ENCODE measurements around the gene ISOC2. TPM values are rescaled to one million over a fixed set of nuclear protein-coding genes. Genes with fewer than 3 reads are reported as not detected.
"Not testable (repeated sequence)": the region's sequence is repeated elsewhere in the genome, so short reads cannot be mapped to it uniquely, and the experiment has no call there.

Gene ISOC2
- total RNA-seq, 1 donor = 41.3 TPM

- peak; percentile 73 for TF ChIP-seq CTCF (IDR thresholded peaks at IDR 0.05; ENCODE audit: insufficient read depth, low read length)
Observed at GRCh38 chr19:55418185-55418584, 43.3 kb downstream of the ISOC2 start.

GRCh38 chr19:55410168-55410567, 51.3 kb downstream of the ISOC2 start:
- DNase-seq (ENCODE audit: low read depth) = no peak
- no peak overlapping the region for H3K4me3 ChIP-seq (ENCODE audit: low read depth, low read length)
- TF ChIP-seq CTCF (IDR thresholded peaks at IDR 0.05; ENCODE audit: insufficient read depth, low read length) = no peak

More at GRCh38 chr19:55418185-55418584, 43.3 kb downstream of the ISOC2 start:
- DNase-seq (ENCODE audit: low read depth) = peak; percentile 90
- H3K4me3 ChIP-seq (ENCODE audit: low read depth, low read length) = no peak overlapping the region

- not testable (repeated sequence) for DNase-seq (ENCODE audit: low read depth); H3K4me3 ChIP-seq (ENCODE audit: low read depth, low read length)
Observed at GRCh38 chr19:55409179-55409578, 52.3 kb downstream of the ISOC2 start.

GRCh38 chr19:55408533-55408872, 52.9 kb downstream of the ISOC2 start:
- no peak for TF ChIP-seq CTCF (IDR thresholded peaks at IDR 0.05; ENCODE audit: insufficient read depth, low read length)
- DNase-seq (ENCODE audit: low read depth) = no peak
- H3K4me3 ChIP-seq (ENCODE audit: low read depth, low read length) = peak overlapping the region; percentile 69

GRCh38 chr19:55407800-55408532, 53.5 kb downstream of the ISOC2 start:
- peak; percentile 99 for DNase-seq (ENCODE audit: low read depth)
- H3K4me3 ChIP-seq (ENCODE audit: low read depth, low read length) = peak overlapping the region; percentile 88
- TF ChIP-seq CTCF (IDR thresholded peaks at IDR 0.05; ENCODE audit: insufficient read depth, low read length) = no peak

- DNase-seq (ENCODE audit: low read depth) = not testable (repeated sequence)
- peak within 1 kb of the TSS; percentile 88 for H3K4me3 ChIP-seq (ENCODE audit: low read depth, low read length)
Observed at GRCh38 chr19:55407550-55407799, 54.0 kb downstream of the ISOC2 start, which contains the start of gene UBE2S. UBE2S (minus strand) TSS chr19:55407788; CDS start chr19:55407589, 199 bp downstream.

- DNase-seq (ENCODE audit: low read depth) = peak; percentile 33
- no peak for TF ChIP-seq CTCF (IDR thresholded peaks at IDR 0.05; ENCODE audit: insufficient read depth, low read length)
- peak overlapping the region; percentile 88 for H3K4me3 ChIP-seq (ENCODE audit: low read depth, low read length)
Observed at GRCh38 chr19:55406826-55407549, 54.5 kb downstream of the ISOC2 start.
